GM12873 (cell line): ENCODE measurements around the gene RPL41.

Experiments used
- TF ChIP-seq, protein P1 (sequence below): IDR thresholded peaks from 2 replicates; pipeline ENCODE4 v1.5.1; 2012; ENCODE audit warnings: low read depth, mild to moderate bottlenecking, moderate library complexity, low read length, control low read depth; ENCODE audit not compliant: insufficient read depth; ENCODE audit errors: missing control alignments

RPL41 gene

GRCh38 chr12:56145217-56145616 lies 28.8 kb downstream of the RPL41 start:
- TF ChIP-seq, protein P1, sequence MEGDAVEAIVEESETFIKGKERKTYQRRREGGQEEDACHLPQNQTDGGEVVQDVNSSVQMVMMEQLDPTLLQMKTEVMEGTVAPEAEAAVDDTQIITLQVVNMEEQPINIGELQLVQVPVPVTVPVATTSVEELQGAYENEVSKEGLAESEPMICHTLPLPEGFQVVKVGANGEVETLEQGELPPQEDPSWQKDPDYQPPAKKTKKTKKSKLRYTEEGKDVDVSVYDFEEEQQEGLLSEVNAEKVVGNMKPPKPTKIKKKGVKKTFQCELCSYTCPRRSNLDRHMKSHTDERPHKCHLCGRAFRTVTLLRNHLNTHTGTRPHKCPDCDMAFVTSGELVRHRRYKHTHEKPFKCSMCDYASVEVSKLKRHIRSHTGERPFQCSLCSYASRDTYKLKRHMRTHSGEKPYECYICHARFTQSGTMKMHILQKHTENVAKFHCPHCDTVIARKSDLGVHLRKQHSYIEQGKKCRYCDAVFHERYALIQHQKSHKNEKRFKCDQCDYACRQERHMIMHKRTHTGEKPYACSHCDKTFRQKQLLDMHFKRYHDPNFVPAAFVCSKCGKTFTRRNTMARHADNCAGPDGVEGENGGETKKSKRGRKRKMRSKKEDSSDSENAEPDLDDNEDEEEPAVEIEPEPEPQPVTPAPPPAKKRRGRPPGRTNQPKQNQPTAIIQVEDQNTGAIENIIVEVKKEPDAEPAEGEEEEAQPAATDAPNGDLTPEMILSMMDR = no peak

DNA sequence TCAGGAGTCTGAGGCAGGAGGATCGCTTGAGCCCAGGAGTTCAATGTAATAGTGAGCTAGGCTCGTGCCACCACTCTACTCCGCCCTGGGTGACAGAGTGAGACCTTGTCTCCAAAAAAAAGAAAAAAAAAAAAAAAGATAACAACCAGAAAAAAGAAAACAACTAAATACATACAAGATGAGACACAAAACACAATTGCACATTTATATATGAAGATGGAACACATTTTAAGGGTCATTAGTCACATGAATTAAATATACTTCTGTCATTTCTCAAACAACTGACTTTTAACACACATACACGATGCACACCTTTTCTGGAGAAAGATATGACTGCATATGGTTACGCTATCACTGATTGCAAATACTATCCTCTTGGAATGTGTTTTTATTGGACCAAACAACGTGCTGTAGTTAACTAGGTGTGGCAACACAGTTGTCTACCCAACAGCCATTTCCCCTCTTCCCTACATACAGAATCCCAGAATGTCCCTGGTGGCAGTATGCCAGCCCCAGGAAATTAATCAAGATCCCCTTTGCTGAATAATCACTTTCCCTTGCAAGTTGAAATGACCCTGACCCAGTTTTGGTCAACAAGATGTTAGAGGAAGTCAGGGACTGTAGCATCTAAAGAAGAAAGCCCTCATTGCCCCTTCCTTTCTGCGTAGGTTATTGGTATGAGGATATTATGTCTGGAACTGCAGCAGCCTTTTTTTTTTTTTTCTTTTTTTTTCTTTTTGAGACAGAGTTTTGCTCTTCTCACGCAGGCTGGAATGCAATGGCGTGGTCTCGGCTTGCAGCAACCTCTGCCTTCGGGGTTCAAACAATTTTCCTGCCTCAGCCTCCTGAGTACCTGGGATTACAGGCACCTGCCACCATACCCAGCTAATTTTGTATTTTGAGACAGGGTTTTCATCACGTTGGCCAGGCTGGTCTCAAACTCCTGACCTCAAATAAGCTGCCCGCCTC lies 30.3 kb downstream of the RPL41 start:
- TF ChIP-seq, protein P1 = no peak

- TF ChIP-seq, protein P1 = no peak
Measured at GRCh38 chr12:56150563-56150962, 34.1 kb downstream of the RPL41 start.

DNA sequence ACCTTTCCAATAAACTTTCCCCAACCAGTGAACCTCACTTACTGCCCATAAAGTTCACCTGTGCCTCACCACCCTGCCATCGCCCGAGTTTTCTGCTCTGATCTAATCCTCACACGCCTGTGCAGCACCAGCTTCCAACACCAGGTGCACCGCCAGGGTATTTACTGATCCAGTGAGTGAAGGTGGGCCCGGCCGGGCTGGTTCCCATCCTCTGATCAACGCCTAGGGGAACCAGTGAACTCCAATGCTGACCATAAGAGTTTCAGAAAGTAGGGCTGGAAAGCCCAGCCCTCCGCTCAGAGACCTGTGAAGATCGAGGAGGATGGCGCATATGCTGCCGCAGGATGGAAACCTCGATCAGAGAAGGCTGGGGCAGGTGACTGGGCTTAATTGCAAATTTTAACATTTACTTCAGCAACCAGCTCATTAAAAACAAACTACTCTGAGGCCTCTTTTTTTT lies 35.3 kb downstream of the RPL41 start:
- TF ChIP-seq, protein P1 = peak; percentile 65

DNA sequence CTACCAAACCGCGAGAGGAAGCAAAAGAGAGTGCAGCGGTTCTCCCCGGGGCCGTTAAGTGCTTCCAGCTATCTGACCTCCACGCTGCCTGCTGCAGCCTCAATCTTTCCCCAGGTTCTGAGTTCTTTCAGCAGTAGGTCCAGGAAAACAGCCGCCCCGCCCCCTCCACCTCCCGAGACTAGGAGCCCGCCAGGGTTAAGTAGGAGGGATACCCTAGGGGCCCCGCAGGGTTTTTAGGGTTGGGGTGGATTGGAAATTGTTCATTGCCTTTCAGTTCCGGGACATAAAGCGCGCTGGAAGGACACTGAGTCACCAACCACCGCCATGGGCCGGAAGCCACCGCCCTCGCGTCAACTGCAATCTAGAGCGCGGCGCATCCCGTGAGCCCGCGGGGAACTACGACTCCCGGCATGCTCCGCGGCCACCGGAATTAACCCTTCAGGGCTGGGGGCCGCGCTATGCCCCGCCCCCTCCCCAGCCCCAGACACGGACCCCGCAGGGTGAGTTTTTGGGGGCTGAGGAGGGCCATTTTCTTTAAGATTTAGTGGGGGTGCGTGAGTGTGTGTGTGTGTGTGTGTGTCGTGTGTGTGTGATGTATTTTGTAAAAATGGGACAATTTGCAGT lies 35.8 kb downstream of the RPL41 start, which contains the start of gene MYL6B:
Gene MYL6B, plus strand, starts transcription at position 456 of the 624 bp plus-strand sequence. CDS start 1,332 bp downstream, outside the sequence.
- TF ChIP-seq, protein P1 = no peak

- TF ChIP-seq, protein P1 = no peak
Measured at GRCh38 chr12:56152756-56153677, 36.6 kb downstream of the RPL41 start.
